Measurements from ENCODE around the gene STX18.

The STX18 gene

DNA sequence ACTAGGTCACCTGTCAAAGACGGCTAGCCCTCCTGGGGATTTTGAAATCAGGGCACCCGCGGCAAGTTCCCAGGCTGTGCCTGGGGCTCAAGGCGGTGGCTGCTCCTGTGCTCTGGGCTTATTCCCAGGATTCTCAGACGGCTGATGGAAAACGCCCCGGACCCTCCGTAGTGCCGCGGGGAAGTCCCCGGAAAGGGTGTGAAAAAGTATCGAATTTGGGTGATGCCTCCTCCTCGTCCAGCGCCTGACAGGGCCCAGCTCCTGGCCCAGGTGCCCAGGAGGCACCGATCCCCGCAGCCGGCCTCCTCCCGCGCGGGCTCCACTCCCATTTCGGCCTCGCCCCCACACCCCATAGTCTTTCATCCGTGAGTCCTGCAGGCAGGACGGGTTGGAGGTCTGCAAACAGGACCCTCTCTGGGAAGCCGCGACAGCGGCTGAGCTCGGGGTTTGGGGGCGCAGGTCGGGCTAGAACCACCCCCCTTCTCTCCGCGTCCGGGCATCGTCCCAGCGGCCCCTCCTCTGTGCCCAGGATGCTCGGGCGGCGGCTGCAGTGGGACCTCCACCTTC is 156.0 kb downstream of the STX18 start:
- no peak overlapping the region for H3K4me3 ChIP-seq (ENCODE audit: low read length)
- DNase-seq (ENCODE audit: low read depth) = no peak
- H3K36me3 ChIP-seq (ENCODE audit: control insufficient read depth, insufficient read depth, low read length, severe bottlenecking) = no peaks in the 10 kb centered on the region
- H3K27me3 ChIP-seq (replicated peaks; ENCODE audit: control insufficient read depth, insufficient read depth, low read length) = peaks cover 42% of the 10 kb centered on the region
- no peaks in the 10 kb centered on the region for H3K4me1 ChIP-seq (ENCODE audit: control insufficient read depth, insufficient read depth, low read length)
- H3K9me3 ChIP-seq (ENCODE audit: control insufficient read depth, low read length) = no peaks in the 10 kb centered on the region
- H3K9ac ChIP-seq (ENCODE audit: low read length) = no peak overlapping the region

DNA sequence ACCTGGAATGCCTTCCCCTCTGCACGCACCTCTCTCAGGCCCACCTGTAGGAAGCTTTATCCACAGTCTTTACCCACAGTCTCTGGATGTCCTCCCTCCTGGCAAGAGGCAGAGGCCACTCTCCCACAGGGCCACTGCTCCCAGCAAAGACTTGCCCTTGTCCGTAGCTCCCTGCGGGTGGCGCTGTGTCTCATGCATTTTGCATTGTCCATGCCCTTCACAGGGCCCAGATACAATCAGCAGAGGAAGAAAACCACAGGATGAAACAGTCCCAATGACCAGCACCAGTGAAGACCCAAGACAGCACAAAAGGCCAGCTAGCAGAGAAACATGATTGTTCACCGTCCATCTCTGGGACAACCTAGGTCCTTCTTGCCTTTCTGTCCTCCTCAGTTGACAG is 157.0 kb downstream of the STX18 start:
- Histone ChIP-seq H3K4me1 (ENCODE audit: control insufficient read depth, insufficient read depth, low read length) (no peaks in the 10 kb centered on the region), H3K27me3 (replicated peaks; ENCODE audit: control insufficient read depth, insufficient read depth, low read length) (peaks cover 40% of the 10 kb centered on the region), H3K4me3 (ENCODE audit: low read length) (no peak overlapping the region), H3K9ac (ENCODE audit: low read length) (no peak overlapping the region), H3K36me3 (ENCODE audit: control insufficient read depth, insufficient read depth, low read length, severe bottlenecking) (no peaks in the 10 kb centered on the region), H3K9me3 (ENCODE audit: control insufficient read depth, low read length) (no peaks in the 10 kb centered on the region)
- no peak for DNase-seq (ENCODE audit: low read depth)

- H3K4me3 ChIP-seq (ENCODE audit: low read length) = no peak overlapping the region
- no peaks in the 10 kb centered on the region for H3K9me3 ChIP-seq (ENCODE audit: control insufficient read depth, low read length)
- H3K9ac ChIP-seq (ENCODE audit: low read length) = no peak overlapping the region
- no peaks in the 10 kb centered on the region for H3K4me1 ChIP-seq (ENCODE audit: control insufficient read depth, insufficient read depth, low read length)
- no peaks in the 10 kb centered on the region for H3K36me3 ChIP-seq (ENCODE audit: control insufficient read depth, insufficient read depth, low read length, severe bottlenecking)
- no peak for DNase-seq (ENCODE audit: low read depth)
- H3K27me3 ChIP-seq (replicated peaks; ENCODE audit: control insufficient read depth, insufficient read depth, low read length) = peaks cover 30% of the 10 kb centered on the region
Measured at GRCh38 chr4:4383085-4383484, 158.8 kb downstream of the STX18 start.

- no peak overlapping the region for H3K4me3 ChIP-seq (ENCODE audit: low read length)
- DNase-seq (ENCODE audit: low read depth) = no peak
- H3K36me3 ChIP-seq (ENCODE audit: control insufficient read depth, insufficient read depth, low read length, severe bottlenecking) = no peaks in the 10 kb centered on the region
- H3K4me1 ChIP-seq (ENCODE audit: control insufficient read depth, insufficient read depth, low read length) = no peaks in the 10 kb centered on the region
- peaks cover 8% of the 10 kb centered on the region for H3K9me3 ChIP-seq (ENCODE audit: control insufficient read depth, low read length)
- H3K9ac ChIP-seq (ENCODE audit: low read length) = no peak overlapping the region
- H3K27me3 ChIP-seq (replicated peaks; ENCODE audit: control insufficient read depth, insufficient read depth, low read length) = peaks cover 44% of the 10 kb centered on the region
Measured at GRCh38 chr4:4379540-4380087, 162.2 kb downstream of the STX18 start.

- no peaks in the 10 kb centered on the region for H3K4me1 ChIP-seq (ENCODE audit: control insufficient read depth, insufficient read depth, low read length)
- H3K36me3 ChIP-seq (ENCODE audit: control insufficient read depth, insufficient read depth, low read length, severe bottlenecking) = no peaks in the 10 kb centered on the region
- no peak overlapping the region for H3K9ac ChIP-seq (ENCODE audit: low read length)
- no peak overlapping the region for H3K4me3 ChIP-seq (ENCODE audit: low read length)
- DNase-seq (ENCODE audit: low read depth) = no peak
- H3K27me3 ChIP-seq (replicated peaks; ENCODE audit: control insufficient read depth, insufficient read depth, low read length) = peaks cover 59% of the 10 kb centered on the region
- H3K9me3 ChIP-seq (ENCODE audit: control insufficient read depth, low read length) = peaks cover 12% of the 10 kb centered on the region
Measured at GRCh38 chr4:4377732-4378460, 164.0 kb downstream of the STX18 start.

- no peak for DNase-seq (ENCODE audit: low read depth)
- H3K4me1 ChIP-seq (ENCODE audit: control insufficient read depth, insufficient read depth, low read length) = no peaks in the 10 kb centered on the region
- H3K9ac ChIP-seq (ENCODE audit: low read length) = no peak overlapping the region
- peaks cover 61% of the 10 kb centered on the region for H3K27me3 ChIP-seq (replicated peaks; ENCODE audit: control insufficient read depth, insufficient read depth, low read length)
- H3K9me3 ChIP-seq (ENCODE audit: control insufficient read depth, low read length) = peaks cover 12% of the 10 kb centered on the region
- H3K4me3 ChIP-seq (ENCODE audit: low read length) = no peak overlapping the region
- no peaks in the 10 kb centered on the region for H3K36me3 ChIP-seq (ENCODE audit: control insufficient read depth, insufficient read depth, low read length, severe bottlenecking)
Measured at GRCh38 chr4:4377191-4377590, 164.7 kb downstream of the STX18 start.

DNA sequence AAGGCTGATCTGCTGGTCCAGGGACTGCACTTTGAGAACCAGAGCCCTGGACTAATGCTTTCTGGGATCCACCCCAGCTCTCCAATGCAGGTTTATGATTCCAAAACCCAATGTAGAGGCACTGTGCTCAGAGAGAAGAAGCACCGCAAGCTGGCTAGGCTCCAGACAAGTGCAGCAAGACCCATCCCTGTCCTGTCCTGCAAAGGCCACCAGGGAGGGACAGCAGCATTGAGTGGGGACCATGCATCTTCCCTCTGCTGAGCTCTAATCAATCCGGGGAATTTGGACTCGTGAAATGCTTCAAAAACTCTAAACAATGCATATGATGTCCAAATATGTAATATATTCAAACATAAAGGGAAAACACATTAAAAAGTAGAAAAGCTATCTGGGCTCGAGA is 165.8 kb downstream of the STX18 start:
- H3K36me3 ChIP-seq (ENCODE audit: control insufficient read depth, insufficient read depth, low read length, severe bottlenecking) = no peaks in the 10 kb centered on the region

GRCh38 chr4:4374388-4375098 is 167.3 kb downstream of the STX18 start:
- Histone ChIP-seq H3K4me3 (ENCODE audit: low read length) (no peak overlapping the region), H3K9me3 (ENCODE audit: control insufficient read depth, low read length) (peaks cover 12% of the 10 kb centered on the region), H3K9ac (ENCODE audit: low read length) (no peak overlapping the region), H3K4me1 (ENCODE audit: control insufficient read depth, insufficient read depth, low read length) (no peaks in the 10 kb centered on the region), H3K27me3 (replicated peaks; ENCODE audit: control insufficient read depth, insufficient read depth, low read length) (peaks cover 53% of the 10 kb centered on the region), H3K36me3 (ENCODE audit: control insufficient read depth, insufficient read depth, low read length, severe bottlenecking) (no peaks in the 10 kb centered on the region)
- no peak for DNase-seq (ENCODE audit: low read depth)

More for the DNA sequence above, 165.8 kb downstream of the STX18 start:
- Histone ChIP-seq H3K9me3 (ENCODE audit: control insufficient read depth, low read length) (peaks cover 12% of the 10 kb centered on the region), H3K27me3 (replicated peaks; ENCODE audit: control insufficient read depth, insufficient read depth, low read length) (peaks cover 59% of the 10 kb centered on the region), H3K9ac (ENCODE audit: low read length) (no peak overlapping the region), H3K4me1 (ENCODE audit: control insufficient read depth, insufficient read depth, low read length) (no peaks in the 10 kb centered on the region), H3K4me3 (ENCODE audit: low read length) (no peak overlapping the region)
- DNase-seq (ENCODE audit: low read depth) = no peak

Measured in adipocyte (in vitro differentiated cells).